Measurements from ENCODE around the gene ROR1.

Gene ROR1

DNA sequence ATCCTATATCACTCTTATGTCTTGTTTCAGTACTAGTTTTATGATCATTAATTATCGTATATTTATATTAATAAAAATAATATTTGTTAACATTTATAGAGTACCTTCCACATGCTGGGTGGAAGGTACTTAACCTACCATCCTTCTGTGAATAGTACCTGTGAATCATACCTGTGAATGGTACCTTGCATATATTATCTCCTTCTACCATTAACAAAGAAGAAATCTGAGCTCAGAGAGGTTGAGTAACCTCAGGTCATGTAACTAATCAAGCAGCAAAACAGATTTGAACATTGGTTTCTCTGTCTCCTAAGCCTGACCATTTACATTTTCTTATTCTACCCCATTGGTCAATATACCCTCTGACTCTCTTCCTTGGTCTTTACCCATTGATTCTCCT is 255.2 kb downstream of the ROR1 start:
- DNase-seq (ENCODE audit: low spot score), result peak; percentile 50

DNA sequence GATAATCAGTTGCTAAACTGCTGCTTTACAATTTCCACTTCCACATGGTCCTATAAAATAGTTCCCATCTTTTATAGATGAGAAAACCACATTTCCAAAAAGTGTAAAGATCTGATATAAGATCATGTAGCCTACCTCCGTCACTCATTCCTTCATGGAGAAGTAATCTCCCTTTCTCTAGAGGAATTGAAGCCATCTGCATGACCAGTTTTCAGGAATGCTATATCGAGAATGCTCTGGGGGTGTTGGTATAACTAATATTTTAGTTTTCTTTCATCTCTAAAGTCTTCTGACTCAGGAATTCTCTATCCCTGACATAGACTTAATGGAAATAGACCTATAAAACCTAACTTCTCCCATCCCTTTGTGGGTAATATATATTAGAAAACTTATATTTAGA is 256.6 kb downstream of the ROR1 start:
- DNase-seq (ENCODE audit: low spot score), result peak; percentile 65

DNA sequence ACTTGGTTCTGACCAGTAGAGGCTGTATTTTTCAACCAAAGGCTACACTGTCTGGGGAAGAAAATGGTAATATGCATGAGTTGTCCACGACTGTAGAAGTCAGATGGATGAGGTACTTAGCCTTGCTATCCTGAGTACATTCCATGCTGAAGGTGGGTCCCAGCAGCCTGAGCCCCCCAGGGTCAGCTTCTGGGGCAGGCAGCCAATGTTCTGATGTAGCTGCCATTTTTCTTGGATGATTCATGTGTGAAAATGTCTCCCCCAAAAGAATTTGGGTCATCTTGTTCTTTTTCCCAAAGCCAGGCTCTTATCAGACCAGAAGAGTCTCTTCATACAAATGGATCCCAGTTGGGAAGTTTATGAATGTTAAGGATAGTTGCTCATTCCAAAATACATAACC is 257.4 kb downstream of the ROR1 start:
- DNase-seq (ENCODE audit: low spot score), result no peak

DNA sequence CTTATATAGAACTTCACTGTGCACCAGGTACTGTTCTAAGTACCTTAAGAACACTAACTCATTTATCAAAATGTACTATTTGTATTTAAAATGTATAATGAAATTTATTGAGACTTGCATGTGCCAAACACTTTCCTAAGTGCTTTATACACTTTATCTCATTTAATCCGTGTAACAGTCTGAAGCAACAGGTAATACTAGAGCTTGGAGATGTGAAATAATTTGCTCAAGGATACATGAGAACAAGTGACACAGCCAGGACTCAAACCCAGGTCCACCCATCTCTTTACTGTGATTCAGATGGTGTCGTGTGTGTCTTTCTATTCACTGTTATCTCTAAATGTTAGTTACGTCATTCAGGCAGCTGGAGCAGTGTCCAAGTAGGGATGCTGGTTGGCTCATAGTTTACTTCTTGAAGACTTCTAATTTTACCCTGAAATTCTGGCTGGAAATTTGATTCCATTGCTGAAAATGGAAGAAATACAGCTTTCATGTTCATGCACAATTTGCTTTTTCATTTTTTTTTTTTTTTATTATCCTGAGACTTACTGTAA is 259.9 kb downstream of the ROR1 start:
- DNase-seq (ENCODE audit: low spot score), result no peak

DNA sequence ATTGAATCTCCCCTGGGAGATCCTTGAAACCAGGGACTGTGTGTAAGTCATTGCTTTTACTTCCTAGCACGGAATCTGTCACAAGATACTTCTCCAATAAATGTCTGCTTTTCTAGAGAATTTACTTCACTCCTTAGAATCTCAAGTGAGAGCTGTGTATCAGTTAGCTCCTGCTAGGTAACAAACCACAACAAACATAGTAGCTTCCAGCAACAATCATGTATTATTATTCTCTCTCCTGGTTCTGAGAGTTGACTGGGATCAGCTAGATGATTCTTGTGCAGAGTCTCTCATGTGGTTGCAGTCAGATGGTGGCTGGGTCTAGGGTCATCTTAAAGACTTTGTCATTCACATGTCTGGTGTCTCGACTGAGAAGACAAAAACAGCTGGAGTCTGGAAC is 262.7 kb downstream of the ROR1 start:
- DNase-seq (ENCODE audit: low spot score), result no peak

DNA sequence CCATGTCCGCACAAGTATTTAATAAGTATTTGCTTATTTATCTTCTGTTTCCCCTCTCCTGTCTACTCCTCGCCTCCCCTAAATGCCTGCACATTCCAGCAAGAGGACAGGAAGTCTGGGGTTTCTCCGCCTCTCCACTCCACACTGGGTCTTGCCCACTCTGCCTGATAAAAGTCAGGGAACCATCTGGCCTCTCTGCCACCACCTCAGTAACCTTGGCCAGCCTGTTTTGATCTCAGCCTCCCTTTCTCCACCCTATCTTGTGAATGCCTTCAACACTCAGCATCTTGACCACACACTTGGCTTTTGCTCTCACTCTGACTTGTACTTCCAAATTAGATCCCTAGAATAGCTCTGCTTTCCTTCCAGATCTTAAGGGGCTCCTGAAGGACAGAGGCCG is 264.3 kb downstream of the ROR1 start:
- no peak for DNase-seq (ENCODE audit: low spot score)

DNA sequence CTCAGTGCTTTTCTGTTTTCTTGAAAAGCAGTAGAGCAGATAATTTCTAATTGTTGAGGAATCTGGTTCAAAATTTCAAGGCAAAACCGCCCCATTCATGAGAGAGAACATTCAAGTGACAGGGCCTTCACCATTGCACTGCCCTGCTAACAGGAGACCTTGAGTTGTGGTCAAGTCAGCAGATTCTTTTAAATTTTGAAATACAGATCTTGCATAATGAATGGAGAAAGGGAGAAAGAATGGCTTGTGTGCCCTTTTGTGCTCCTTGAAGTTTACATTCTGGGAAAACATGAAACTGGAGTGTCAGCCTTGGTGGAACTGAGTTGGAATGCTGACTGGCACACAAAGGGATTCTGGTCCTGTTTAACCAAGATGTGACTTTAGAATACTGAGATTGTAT is 265.1 kb downstream of the ROR1 start:
- DNase-seq (ENCODE audit: low spot score), result no peak

DNA sequence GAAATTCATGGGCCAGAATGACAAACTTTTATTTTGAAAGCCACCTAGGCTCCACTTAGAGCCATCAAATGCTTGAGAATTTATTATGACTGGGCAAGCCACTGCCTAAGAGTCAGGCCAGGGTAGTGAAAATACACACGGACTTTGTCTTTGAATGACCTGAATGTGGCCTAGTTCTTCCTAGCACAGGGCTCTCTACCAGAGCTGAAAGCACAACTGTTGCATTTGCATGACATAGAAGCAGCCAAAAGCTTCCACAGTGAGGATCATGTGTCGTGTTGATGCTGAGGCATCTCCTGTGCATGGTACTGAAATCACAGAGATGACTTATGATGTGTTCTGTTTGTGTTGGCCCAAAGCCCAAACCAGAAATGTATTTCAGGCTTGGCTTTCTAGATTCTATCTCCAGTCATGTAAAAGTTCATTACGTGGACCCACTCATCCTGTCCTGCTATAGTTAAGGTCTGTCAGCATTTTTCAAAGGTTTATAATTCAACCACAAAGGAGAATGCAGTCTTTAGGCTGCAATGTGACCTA is 265.6 kb downstream of the ROR1 start:
- peak; percentile 98 for DNase-seq (ENCODE audit: low spot score)

DNA sequence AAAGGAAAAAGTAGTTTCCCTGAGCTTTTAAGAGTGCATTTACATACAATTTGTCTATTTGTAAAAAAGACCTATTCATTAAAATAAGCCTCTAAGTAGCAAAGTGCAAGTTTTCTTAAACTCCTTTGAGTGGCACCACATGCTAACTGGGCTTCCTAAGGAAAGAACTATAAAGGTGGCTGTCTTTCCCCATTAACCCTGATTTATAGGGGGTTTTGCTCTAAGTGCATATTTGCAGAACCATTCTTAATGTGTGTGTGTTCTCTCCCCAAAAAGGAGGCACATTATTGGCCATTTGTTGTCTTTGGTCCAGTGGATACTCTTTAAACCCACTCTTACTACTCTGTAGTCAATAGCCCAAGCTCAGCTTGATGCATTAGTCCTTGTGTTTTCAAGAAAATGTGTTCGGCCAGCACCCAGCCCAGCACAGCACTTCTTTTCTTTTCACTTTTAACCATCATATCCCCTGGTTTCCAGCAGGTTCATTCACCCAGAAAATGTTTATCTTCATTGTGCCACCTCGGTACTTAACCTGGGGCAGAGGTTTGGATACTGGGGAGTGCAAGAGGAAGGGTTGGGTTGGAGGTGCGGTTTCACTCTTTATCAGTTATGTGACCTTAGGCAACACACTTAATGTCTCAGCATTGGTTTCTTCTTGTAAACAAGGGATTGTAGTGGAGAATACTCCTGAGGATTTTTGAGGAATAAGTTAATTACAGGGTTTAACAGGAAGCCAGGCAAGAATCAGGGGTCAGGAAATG is 267.7 kb downstream of the ROR1 start:
- DNase-seq (ENCODE audit: low spot score), result no peak

DNA sequence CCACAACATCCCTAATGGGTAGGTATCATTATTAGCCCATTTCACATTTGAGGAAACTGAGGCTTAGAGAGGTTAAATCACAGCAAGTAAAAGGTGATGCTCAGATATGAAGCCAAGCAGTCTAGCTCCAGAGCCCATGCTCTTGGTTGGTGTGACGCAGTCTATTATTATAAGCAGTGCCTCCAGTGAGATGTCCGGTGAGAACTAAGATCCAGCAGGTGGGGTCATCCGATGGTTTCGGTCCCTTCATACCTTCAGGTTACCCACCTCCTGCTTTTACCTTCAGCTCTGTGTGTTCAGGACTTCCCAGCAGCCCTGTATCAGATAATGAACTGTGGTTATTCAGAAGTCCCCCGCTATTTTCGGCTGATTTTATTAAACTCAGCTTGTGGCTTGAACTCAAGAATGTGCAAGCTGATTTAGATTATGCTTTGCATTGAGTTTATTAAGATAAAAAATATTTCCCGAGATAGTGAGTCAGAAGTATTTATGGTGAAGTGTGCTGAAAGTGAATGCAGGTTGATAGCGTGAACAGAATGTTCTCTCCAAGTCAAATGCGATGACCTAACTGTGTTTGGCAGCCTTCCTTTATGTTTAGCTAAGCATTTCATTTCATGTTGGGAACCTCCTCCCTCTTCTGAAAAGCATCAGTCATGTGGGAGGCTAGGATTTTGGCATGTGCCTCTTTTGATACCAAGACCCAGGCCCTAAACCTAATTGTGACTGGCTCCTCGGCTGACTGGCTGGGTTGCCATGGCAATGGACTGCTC is 268.7 kb downstream of the ROR1 start:
- DNase-seq (ENCODE audit: low spot score), result peak; percentile 84

DNA sequence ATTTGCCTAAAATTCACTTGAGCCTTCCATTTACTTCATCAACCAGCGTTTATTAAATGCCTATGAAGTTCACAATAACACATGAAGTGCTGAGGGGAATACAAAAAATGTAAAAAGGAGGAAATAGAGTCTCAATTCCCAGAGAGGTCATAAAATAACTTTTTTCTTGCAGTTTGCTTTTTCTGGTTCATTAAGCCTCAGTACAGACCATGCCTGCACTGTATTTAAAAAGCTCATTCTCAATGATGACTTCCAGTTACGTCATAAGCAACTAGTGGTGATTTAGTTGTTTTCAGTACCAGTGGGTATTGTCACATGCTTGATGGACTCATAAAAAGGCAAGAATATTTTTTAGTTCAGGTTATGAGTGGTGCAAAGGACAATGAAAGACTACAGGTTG is 269.5 kb downstream of the ROR1 start:
- DNase-seq (ENCODE audit: low spot score), result peak; percentile 45

DNA sequence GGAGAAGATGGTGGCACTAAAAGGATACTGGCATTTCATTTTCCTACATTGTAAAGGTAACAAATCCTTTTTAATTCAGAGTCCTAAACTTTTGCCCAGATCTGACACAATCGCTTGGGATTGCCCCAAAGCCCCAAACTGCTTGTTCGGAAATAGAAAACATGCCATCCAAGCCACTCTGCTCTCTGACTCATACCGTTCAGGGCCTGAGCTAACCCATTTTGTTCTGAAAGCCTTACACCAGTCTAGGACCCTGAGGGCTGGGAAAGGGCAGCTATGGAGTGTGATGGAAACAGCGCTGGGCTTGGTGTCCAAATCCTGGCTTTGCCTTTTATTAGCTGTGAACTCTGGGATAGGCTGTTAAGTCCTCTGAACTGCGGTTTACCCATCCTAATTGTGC is 270.2 kb downstream of the ROR1 start:
- DNase-seq (ENCODE audit: low spot score), result no peak

DNA sequence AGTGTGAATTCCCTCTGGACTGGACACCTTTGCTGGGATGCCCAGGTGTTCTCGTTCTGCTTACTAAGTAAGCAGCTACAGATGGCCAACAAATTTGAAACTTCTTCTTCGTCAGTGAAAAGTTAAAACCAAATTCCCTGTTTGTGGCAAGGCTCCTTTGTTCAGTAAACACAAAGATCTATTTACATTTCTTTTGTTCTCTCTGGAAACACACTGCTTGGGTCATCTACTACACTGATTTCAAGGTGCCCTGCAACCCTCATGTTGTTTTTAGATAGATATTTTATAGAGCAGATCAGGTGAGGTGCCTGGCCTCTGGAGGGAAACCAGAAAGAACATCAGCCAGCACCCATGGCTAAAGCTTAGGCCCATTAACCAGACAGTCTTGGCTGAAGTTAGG is 272.4 kb downstream of the ROR1 start:
- DNase-seq (ENCODE audit: low spot score), result no peak

DNA sequence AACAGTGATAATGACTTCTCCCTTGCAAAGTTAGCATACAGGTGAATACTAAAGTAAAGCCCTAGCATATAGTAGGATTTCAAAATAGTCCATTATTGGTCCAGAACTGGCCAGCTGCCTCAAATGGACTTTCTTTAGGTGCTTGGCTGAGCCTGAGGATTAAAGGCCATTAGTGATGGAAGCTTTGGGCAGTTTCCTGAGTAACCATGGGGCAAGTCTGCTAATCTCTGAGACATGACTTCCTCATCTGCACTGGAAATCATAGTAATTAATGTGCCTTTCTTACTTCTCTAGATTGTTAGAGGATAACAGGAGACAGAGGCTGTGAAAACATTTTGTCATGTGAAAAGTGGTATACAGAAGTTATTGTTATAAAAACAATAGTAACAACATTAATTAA is 273.1 kb downstream of the ROR1 start:
- DNase-seq (ENCODE audit: low spot score), result no peak

DNA sequence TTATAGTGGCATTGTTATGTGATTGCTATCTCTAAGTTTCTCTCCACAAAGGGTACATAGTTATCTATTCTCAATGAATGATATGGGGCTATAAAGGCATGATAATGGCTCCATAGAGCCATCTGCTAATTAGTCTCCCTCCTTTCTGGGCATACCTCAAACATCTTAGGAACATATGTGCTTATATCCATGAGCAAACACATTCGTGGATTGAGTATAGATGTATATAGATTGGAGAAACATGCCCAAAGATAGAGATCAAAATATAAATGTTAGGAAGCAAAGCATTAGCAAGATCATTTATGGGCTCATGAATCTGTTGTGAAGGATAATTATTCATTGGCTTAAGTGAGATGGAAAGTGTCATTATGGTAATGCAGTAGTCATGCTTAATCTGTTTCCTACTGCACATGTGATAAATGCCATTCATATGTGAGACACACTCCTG is 273.8 kb downstream of the ROR1 start:
- no peak for DNase-seq (ENCODE audit: low spot score)

DNA sequence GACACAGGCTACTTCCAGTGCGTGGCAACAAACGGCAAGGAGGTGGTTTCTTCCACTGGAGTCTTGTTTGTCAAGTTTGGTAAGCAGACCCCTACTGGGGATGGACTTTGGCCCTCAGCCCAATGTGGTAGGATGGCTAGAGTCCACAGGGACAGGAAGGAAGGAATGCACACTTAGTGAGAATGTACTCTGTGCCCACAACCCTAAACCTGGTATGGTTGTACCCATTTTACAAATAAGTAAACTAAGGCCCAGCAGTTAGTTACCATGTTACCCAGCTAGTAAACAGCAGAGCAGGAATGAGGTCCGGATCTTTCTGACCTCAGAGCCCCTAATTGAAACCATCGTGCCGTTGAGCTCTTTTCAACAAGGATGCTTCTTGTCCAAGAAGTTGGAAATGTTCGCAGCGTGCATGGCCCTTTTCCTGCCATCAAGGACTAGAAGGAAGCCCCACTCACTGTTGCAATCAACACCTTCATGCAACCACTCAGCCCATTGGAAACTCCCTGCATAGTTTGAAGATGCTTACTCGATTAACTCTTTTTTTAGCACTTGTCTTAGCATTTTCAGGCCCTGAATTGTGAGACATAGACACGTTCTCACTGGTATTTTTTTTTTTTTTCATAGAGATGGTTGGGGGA is 276.2 kb downstream of the ROR1 start:
- no peak for DNase-seq (ENCODE audit: low spot score)

DNA sequence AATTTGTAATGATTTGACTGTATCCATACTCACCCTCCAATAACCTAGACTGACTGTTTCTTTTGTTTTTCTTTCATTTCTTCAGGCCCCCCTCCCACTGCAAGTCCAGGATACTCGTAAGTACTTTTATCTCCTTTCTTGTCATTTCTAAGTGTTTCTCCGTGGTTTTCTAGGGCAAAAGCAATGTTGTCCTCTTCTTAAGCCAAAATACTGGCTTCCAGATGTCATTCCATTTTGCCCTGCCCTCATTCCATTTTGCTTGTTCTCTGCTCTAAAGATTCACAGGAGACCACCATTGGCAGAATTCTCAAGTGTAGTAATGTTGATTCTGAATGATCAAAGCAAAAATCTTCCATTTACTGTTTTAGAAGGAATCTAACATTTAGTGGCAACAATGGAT is 276.8 kb downstream of the ROR1 start:
- DNase-seq (ENCODE audit: low spot score), result no peak

DNA sequence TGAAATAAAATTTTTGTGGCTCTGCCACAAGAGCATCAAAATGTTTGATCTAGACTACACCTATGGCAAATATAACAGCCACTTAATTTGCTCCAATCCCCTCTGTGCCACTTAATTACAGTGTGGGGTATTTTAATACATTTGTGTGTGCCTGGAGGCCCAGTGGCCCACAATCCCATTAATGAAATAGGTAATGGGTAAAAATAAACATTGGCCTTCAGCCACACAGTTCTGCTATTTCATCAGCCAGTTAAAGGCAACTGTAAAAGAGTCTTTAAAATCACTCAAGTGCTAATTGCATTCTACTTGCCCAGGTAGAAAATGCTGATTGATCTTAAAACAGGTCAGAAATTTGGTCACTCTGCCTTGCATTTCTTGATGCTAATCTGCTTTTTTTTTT is 278.0 kb downstream of the ROR1 start:
- DNase-seq (ENCODE audit: low spot score), result no peak

DNA sequence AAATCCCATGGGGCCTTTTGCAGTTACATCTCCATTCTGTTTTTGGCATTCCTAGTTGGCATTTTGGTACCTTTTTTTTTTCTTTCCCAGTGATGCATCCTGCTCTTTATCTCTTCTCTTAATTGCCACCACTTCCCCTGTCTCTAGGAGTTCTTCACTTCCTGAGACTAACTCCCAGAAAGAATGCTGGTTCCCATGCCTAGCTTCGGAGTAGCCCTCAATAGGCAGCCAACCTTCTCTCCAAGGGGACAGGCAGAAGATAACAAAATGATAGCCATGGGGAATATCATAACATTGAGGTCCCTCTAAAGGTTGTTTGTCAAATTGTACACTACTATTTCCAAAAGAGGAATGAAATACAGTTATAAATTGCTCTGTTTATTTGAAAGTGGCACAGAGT is 279.0 kb downstream of the ROR1 start:
- no peak for DNase-seq (ENCODE audit: low spot score)

DNA sequence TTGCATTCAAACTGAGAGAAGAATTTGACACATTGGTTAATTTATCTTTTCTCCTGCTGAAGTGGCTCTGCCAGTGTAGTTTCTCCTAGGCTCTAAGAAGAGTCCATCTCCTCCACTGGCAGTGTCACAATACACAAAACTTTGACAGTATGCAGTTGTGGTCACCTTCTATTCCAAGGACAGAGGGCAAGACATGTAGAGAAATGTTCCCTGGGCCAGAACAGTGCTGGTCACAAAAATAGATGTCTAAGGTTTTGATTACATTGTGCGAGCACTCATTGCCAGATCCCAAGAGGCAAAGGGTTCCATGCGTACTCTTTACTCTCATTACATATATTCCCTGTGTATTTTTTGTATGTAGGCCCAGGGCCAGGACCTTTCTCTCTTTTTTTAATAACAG is 281.5 kb downstream of the ROR1 start:
- no peak for DNase-seq (ENCODE audit: low spot score)

DNA sequence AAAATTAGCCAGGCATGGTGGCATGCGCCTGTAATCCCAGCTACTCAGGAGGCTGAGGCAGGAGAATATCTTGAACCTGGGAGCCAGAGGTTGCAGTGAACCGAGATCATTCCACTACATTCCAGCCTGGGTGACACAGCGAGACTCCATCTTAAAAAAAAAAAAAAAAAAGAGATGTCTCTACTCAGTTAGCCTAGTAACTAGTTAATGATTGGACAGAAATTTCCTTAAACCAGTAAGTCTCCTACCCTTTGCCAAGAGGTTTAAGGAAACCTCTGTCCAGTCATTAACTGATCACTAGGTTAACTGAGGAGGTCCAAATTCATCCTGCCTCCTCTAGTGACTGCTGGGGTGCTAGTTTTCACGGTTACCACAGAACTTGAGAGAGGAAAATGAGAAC is 285.7 kb downstream of the ROR1 start:
- peak; percentile 78 for DNase-seq (ENCODE audit: low spot score)

DNA sequence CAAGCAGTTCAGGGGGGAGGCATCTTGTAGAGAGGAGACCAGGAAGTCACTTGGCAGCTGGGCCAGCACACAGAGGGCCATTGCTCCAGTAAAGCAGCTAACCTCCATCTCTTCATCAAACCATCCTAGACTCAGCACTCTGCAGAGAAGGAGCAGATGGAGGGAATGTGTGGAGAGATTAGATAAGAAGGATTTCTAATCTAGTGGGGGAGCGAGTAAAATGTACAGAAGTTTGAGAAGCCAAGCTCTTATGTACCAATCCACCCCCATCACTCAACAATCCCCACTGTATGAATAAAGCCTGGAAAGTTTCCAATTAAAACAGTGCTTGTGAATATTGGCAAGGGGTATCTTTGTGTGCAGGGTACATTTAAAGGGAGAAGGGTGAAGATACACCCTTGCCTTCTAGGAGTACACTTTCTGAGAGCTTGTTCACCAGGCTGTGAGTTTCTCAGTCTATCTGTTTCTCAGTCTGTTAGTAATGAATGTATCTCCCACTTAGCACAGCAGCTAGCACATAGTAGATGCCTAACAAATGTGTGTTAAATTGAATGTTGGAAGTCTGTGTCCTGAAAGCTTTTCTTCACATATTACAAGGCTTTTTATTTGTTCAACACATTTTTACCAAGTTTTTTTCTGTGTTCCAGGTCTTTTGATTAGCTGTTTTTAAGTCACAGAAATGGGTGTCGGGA is 286.9 kb downstream of the ROR1 start:
- no peak for DNase-seq (ENCODE audit: low spot score)
